AG09309 (cell line): ENCODE data around the gene IL17A.

Experiments used
- DNase-seq: peaks from one replicate; pipeline ENCODE4 v3.0.0-alpha.2; 2010; ENCODE audit warnings: low read depth
- H3K4me3 ChIP-seq: 2 replicates; pipeline ENCODE4 v1.5.1; 2011; ENCODE audit warnings: mild to moderate bottlenecking, low read depth, low read length, moderate library complexity; ENCODE audit not compliant: control insufficient read depth
- CTCF ChIP-seq: IDR thresholded peaks from 2 replicates; pipeline ENCODE4 v1.5.1; 2011; ENCODE audit warnings: mild to moderate bottlenecking, low read depth, low read length, inconsistent platforms; ENCODE audit not compliant: insufficient read depth, control insufficient read depth; ENCODE audit errors: missing control alignments

Gene IL17A

GRCh38 chr6:52208612-52209011 lies 22.4 kb downstream of the IL17A start:
- DNase-seq, result no peak
- H3K4me3 ChIP-seq, result no peak overlapping the region
- TF ChIP-seq CTCF, result no peak

- no peak for DNase-seq
- TF ChIP-seq CTCF, result no peak
- no peak overlapping the region for H3K4me3 ChIP-seq
Measured at GRCh38 chr6:52209770-52210169, 23.6 kb downstream of the IL17A start.

GRCh38 chr6:52210227-52210626 lies 24.1 kb downstream of the IL17A start:
- H3K4me3 ChIP-seq, result no peak overlapping the region
- DNase-seq, result no peak
- TF ChIP-seq CTCF, result no peak

- no peak for DNase-seq
- TF ChIP-seq CTCF, result no peak
- no peak overlapping the region for H3K4me3 ChIP-seq
Measured at GRCh38 chr6:52213127-52213526, 27.0 kb downstream of the IL17A start.

- no peak for DNase-seq
- H3K4me3 ChIP-seq, result no peak overlapping the region
- TF ChIP-seq CTCF, result no peak
Measured at GRCh38 chr6:52215787-52216186, 29.6 kb downstream of the IL17A start.

- TF ChIP-seq CTCF, result no peak
- DNase-seq, result no peak
Measured at GRCh38 chr6:52216932-52217575, 30.9 kb downstream of the IL17A start.

GRCh38 chr6:52217761-52218160 lies 31.6 kb downstream of the IL17A start:
- H3K4me3 ChIP-seq, result no peak overlapping the region
- no peak for DNase-seq
- no peak for TF ChIP-seq CTCF

More at GRCh38 chr6:52216932-52217575, 30.9 kb downstream of the IL17A start:
- H3K4me3 ChIP-seq, result no peak overlapping the region
